Measurements from ENCODE around the gene SPDYE4.

SPDYE4 gene

DNA sequence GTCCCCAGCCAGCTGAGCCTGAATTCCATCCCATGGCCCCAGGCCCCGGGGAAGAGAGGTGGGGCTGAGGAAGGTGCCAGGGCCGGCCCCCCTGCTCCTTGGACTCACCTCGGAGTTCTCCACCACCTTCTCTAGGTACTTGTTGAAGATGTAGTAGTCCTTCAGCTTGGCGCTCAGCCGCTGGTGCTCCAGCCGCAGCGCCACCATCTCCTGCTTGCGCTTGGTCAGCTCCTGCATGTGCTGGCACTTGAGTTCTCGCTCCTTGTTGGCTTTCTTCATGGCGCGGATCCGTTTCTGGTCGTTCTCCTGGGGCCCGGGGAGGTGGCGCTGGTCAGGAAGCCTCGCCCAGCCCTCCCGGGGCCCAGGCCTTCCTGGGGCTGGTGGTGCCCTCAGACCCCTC, 17.0 kb downstream of the SPDYE4 start:
- no peak for DNase-seq (ENCODE audit: low spot score)

DNA sequence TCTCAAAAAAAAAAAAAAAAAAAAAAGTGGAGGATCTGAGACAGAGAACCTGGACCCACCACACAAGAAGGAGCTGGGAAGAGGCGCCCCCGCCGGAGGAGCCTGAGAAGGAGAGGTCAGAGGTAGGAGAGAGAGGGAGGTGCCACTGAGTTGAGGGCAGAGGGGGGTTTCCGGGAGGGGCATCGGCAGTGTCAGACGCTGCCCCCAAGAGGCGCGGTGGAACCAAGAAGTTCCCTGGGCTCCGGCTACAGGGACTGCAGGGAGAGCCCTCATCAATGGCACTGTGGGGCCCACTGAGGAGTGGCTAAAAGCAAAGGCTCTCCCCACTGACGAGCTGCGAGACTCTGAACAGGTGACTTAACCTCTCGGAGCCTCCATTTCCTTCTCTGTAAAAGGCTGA, 17.9 kb downstream of the SPDYE4 start:
- no peak for DNase-seq (ENCODE audit: low spot score)

GRCh38 chr17:8739097-8739496, 19.2 kb downstream of the SPDYE4 start:
- DNase-seq (ENCODE audit: low spot score): no peak

- no peak for DNase-seq (ENCODE audit: low spot score)
These were observed 21.6 kb downstream of the SPDYE4 start for GRCh38 chr17:8736796-8737195.

- DNase-seq (ENCODE audit: low spot score): no peak
These were observed 22.0 kb downstream of the SPDYE4 start for GRCh38 chr17:8736362-8736761.

- DNase-seq (ENCODE audit: low spot score): no peak
These were observed 22.9 kb downstream of the SPDYE4 start for GRCh38 chr17:8735336-8735939.

- DNase-seq (ENCODE audit: low spot score): no peak
These were observed 23.5 kb downstream of the SPDYE4 start for GRCh38 chr17:8734876-8735275.

DNA sequence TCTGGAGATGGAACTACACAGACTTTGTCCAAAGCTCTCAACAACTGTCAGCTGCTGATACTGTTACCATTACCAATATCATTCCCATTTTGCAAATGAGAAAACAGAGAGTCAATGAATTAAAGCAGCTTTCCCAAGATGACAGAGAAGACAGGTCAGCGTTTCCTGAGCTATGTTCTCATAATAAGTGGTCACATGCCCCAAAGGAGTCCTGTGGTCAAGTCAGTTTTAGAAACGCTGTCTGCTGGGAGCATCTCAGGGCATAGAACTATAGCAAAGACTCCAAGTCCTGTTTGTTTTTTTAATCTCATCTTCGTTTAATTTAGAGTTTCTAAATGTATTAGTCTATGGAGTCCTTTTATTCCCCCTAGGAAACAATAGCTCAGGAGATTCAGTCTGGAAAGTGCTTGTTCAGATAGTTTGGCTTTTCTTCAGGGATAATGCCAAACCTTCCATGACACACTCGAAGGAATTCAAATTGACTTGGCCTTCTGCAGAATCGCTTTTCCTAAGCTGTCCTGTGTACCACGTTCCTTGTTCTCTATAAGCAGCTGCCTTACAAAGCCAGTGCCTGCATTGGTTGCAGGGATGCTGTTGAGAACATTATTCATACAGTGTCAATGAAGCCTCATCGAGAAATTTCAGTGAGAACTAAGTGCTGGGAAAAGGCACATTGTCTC, 25.8 kb downstream of the SPDYE4 start:
- no peak for DNase-seq (ENCODE audit: low spot score)

- no peak for DNase-seq (ENCODE audit: low spot score)
These were observed 28.5 kb downstream of the SPDYE4 start for GRCh38 chr17:8729860-8730259.

DNA sequence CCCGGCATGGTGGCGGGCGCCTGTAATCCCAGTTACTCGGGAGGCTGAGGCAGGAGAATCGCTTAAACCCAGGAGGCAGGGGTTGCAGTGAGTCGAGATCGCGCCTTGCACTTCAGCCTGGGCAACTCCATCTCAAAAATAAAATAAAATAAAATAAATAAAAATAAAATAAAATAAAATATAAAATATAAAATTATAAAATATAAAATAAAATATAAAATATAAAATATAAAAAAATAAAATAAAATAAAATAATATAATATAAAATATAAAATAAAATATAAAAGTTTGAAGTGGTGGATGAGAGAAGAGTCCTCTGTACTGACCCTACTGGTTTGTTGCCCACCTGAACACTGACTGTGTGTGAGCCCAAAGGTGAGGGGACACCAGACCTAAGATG, 28.9 kb downstream of the SPDYE4 start:
- DNase-seq (ENCODE audit: low spot score): no peak

GRCh38 chr17:8728971-8729370, 29.4 kb downstream of the SPDYE4 start:
- DNase-seq (ENCODE audit: low spot score): no peak

DNA sequence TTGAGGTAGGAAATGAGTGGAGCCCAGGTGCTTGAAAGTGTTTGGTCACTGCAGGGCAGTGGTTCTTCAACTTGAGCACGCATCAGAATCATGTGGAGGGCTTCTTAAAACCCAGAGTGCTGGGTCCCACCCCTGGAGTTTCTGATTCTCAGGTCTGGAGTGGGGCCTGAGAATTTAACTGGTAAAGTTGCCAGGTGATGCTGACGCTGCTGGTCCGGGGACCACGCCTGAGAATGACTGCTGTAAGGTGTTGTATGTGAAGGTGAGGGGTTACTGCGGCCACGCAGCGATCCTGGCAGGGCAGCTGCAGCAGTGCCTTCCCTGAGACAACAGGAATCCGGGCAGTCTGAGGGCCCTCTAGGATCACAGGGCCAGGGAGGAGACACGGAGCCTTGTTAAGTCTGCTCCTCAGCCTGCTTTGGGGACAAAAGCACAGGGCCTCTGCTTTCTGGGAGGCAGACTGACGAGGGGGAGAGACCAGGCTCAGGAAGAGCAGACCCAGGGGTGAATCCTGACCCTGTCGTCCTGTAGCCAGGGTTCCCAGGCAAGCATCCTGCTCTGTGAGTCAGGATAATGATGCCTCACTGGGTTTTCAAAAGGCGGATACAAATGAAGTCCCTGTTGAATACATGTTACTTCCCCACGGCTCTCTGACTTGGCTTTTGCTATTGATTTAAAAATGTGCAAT, 30.0 kb downstream of the SPDYE4 start:
- DNase-seq (ENCODE audit: low spot score): no peak

GRCh38 chr17:8726941-8727555, 31.3 kb downstream of the SPDYE4 start:
- DNase-seq (ENCODE audit: low spot score): no peak

DNA sequence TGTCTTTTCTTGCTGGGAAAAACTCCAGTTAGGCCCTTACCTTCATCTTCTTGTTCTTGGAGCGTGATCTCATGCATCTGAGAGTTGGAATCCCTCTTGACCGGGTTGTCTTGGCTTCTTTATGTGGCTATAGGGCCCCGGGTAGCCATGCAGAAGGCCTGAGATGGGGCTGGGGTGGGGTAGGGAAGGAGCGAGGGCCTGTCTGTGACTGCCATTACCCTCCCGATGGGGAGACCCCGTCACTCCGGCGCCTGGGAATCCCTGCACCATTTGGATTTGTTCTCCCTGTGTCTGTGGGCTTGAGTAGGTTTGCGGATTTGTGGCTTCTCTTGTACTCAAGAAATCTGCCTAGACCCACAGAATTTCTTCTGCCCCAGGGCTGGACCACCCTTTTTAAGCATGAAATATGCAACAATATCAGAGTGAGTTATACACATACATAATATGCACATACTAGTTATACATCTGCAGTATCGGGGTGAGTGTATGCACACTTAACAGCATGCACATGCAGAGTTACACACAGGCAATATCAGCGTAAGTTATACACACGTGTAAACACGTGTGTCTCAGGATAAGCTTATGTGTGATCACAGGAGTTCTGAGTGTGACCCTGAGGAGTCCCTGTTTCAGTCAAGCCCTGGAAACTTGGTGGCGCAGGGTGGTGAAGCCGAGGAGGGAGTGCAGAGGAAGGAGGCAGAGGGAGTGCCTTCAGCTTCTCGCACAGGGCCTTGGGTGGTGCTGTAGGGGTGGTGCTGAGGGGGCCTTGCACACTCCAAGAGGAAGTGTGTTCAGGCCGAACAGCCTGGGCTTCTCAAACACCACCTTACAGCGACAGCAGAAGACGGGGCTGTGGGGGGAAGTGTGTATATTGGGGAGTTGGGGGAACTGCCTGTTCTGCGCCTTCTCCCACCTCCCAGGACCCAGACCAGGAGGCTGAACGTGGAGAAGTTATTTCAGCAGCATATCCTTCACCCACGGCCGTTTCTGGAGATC, 32.2 kb downstream of the SPDYE4 start:
- DNase-seq (ENCODE audit: low spot score): no peak

- no peak for DNase-seq (ENCODE audit: low spot score)
These were observed 33.9 kb downstream of the SPDYE4 start for GRCh38 chr17:8724451-8724850.

DNA sequence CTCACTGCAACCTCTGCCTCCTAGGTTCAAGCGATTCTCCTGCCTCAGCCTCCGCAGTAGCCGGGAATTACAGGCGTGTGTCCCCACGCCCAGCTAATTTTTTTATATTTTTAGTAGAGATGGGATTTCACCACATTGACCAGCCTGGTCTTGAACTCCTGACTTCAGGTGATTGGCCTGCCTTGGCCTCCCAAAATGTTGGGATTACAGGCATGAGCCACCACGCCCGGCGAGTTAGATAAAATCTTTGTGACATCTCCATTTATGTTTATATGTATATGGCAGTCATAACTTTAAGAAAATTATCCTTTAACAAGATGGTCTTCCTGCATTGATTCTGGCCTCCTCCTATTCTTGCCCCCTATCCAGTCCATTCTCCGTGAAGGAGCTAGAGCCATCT, 37.8 kb downstream of the SPDYE4 start:
- no peak for DNase-seq (ENCODE audit: low spot score)

DNA sequence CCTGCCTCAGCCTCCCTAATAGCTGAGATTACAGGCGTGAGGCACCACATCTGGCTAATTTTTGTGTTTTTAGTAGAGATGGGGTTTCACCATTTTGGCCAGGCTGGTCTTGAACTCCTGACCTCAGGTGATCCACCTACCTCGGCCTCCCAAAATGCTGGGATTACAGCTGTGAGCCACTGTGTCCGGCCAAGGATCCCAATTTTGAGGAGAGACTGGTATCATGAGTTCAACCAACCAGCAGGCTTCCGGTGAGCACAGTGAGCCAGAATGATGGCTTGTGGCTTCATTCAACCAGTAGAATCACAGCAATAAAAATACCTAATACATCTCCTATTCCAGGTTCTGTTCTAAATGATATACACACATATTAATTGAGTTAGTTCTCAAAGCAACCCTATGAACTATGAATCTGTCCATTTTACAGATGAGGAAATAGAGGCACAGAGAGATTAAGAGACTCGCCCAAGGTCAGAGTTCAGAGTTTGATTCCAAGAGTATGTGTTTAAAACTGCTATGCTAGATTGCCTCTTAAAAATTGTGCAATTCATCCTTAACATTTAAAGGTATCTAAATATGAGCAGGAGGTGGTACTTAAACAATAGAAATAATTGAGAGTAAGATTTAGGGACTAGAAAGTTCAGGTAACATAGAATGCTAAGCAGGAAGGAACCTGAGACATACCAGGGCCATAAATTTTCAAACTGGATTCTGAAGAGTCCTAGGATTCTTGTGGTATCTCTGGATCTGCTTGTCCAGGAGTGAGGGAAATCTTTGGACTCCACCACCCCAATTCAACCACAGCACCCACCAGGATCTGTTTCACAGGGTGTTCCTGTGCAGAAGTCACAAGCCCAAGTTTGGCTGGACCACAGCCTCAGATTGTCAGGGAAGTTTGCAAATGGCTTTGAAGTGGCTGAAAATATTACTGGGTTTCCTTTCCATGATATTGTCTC, 38.8 kb downstream of the SPDYE4 start:
- DNase-seq (ENCODE audit: low spot score): no peak

DNA sequence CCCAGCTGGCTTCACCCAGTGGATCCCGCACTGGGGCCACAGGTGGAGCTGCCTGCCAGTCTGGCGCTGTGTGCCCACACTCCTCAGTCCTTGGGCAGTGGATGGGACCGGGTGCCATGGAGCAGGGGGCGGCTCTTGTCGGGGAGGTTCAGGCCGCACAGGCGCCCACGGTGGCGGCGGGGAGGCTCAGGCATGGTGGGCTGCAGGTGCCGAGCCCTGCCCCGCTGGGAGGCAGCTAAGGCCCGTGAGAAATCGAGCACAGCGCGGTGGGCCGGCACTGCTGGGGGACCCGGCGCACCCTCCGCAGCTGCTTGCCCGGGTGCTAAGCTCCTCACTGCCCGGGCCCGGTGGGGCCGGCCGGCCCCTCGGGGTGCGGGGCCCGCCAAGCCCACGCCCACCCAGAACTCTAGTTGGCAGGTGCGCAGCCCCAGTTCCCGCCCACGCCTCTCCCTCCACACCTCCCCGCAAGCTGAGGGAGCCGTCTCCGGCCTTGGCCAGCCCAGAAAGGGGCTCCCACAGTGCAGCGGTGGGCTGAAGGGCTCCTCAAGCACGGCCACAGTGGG, 40.3 kb downstream of the SPDYE4 start:
- no peak for DNase-seq (ENCODE audit: low spot score)

- DNase-seq (ENCODE audit: low spot score): no peak
These were observed 44.5 kb downstream of the SPDYE4 start for GRCh38 chr17:8713878-8714277.

- no peak for DNase-seq (ENCODE audit: low spot score)
These were observed 45.0 kb downstream of the SPDYE4 start for GRCh38 chr17:8713315-8713714.

Data from hematopoietic multipotent progenitor cell treated with erythropoietin and hydrocortisone succinate and interleukin-3 and kit ligand, for 15 days (in vitro differentiated cells).